NCI-H2107 treated with DMSO at 0.1 percent for 48 hours (cell line): ENCODE data around the gene DTWD2.

Source experiments
- DNase-seq: peaks from one replicate; lab custom pipeline; 2025; ENCODE audit not compliant: unreplicated experiment; lab: John Stamatoyannopoulos, UW

Gene DTWD2

DNA sequence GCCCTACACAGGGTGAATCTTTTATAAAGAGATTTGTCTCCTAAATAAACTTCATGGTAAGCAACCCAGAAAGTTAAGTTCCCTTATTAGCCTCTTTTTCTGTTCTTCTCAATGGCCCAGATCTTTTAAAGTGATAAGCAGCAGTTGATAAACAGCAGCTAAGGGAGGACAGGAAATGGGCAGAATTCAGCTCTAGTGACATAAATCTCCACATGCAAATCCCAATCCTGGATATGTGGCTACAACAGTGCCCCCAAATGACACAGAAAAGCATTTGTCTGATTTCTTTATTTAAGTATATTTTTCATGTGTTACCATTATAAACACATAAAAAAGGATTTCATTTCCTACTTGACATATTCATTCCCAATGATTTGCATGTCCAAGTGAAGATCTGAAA, 199.0 kb downstream of the DTWD2 start:
- no peak for DNase-seq

- no peak for DNase-seq
Observed at GRCh38 chr5:118788351-118788750, 200.0 kb downstream of the DTWD2 start.
